ENCODE results near the gene C22orf31. TPM values are rescaled to one million over a fixed set of nuclear protein-coding genes. Genes with fewer than 3 reads are reported as not detected.

Gene C22orf31
- total RNA-seq, 1 experiment from 2014 or later, result not detected

GRCh38 chr22:29072979-29073617 lies 11.5 kb upstream of the C22orf31 start, which contains the start of gene KREMEN1:
Gene KREMEN1, plus strand, starts transcription at chr22:29073035. Its CDS starts 96 bp downstream, at chr22:29073131.
- H3K9me3 ChIP-seq (ENCODE audit: low read depth, low read length, poor library complexity, severe bottlenecking), result no peaks in the 10 kb centered on the region
- ChIA-PET POLR2A (ENCODE audit: low non-redundant PET) (no interaction called here), CTCF (interaction anchor here (0.6 kb wide), 3 partner anchors 17 to 287 kb away, joined by 3 to 7 read pairs (median 3); no protein-coding TSS in a partner anchor)
- intact Hi-C loops (cut with micrococcal nuclease; ENCODE audit: unreplicated experiment), result loop anchor here (10.0 kb wide), 1 partner anchor 82 kb away; no protein-coding TSS in a partner anchor
- no TSS peak for BruUV-seq (replicated peaks)
- TF ChIP-seq EZH2 (IDR thresholded peaks at IDR 0.05; ENCODE audit: borderline replicate concordance, low read depth, low read length, poor library complexity, severe bottlenecking) (no peak), CTCF (conservative IDR thresholded peaks at IDR 0.05; ENCODE audit: low read depth, low read length) (no peak)
- no peaks in the 10 kb centered on the region for H3K36me3 ChIP-seq (ENCODE audit: insufficient read depth, low read length, poor library complexity, severe bottlenecking)
- H3K27me3 ChIP-seq (replicated peaks; ENCODE audit: insufficient read depth, low read depth, low read length, poor library complexity), result no peaks in the 10 kb centered on the region
- H3K4me1 ChIP-seq (ENCODE audit: insufficient read depth, low read length, poor library complexity, severe bottlenecking), result peaks cover 9% of the 10 kb centered on the region
- no peak within 1 kb of the TSS for H3K27ac ChIP-seq (ENCODE audit: low read depth, low read length, poor library complexity, severe bottlenecking)
- DNase-seq (ENCODE audit: low spot score), result no peak
- peak within 1 kb of the TSS; percentile 71 for H3K4me3 ChIP-seq (ENCODE audit: low read depth, low read length, poor library complexity, severe bottlenecking)

GRCh38 chr22:29072193-29072978 lies 10.8 kb upstream of the C22orf31 start:
- Histone ChIP-seq H3K27me3 (replicated peaks; ENCODE audit: insufficient read depth, low read depth, low read length, poor library complexity) (no peaks in the 10 kb centered on the region), H3K36me3 (ENCODE audit: insufficient read depth, low read length, poor library complexity, severe bottlenecking) (no peaks in the 10 kb centered on the region), H3K4me3 (ENCODE audit: low read depth, low read length, poor library complexity, severe bottlenecking) (peak overlapping the region; percentile 71), H3K27ac (ENCODE audit: low read depth, low read length, poor library complexity, severe bottlenecking) (no peak overlapping the region), H3K4me1 (ENCODE audit: insufficient read depth, low read length, poor library complexity, severe bottlenecking) (peaks cover 6% of the 10 kb centered on the region), H3K9me3 (ENCODE audit: low read depth, low read length, poor library complexity, severe bottlenecking) (no peaks in the 10 kb centered on the region)
- CTCF ChIA-PET, result interaction anchor here (0.6 kb wide), 3 partner anchors 18 to 286 kb away, joined by 3 to 7 read pairs (median 3); no protein-coding TSS in a partner anchor
- TF ChIP-seq CTCF (conservative IDR thresholded peaks at IDR 0.05; ENCODE audit: low read depth, low read length) (no peak), EZH2 (IDR thresholded peaks at IDR 0.05; ENCODE audit: borderline replicate concordance, low read depth, low read length, poor library complexity, severe bottlenecking) (no peak)
- BruUV-seq (replicated peaks), result no TSS peak
- DNase-seq (ENCODE audit: low spot score), result peak; percentile 84
- POLR2A ChIA-PET (ENCODE audit: low non-redundant PET), result no interaction called here
- intact Hi-C loops (cut with micrococcal nuclease; ENCODE audit: unreplicated experiment), result loop anchor here (10.0 kb wide), 1 partner anchor 82 kb away; no protein-coding TSS in a partner anchor

- CTCF ChIA-PET, result no interaction called here
- POLR2A ChIA-PET (ENCODE audit: low non-redundant PET), result no interaction called here
- H3K4me1 ChIP-seq (ENCODE audit: insufficient read depth, low read length, poor library complexity, severe bottlenecking), result peaks cover 6% of the 10 kb centered on the region
- no peaks in the 10 kb centered on the region for H3K9me3 ChIP-seq (ENCODE audit: low read depth, low read length, poor library complexity, severe bottlenecking)
- intact Hi-C loops (cut with micrococcal nuclease; ENCODE audit: unreplicated experiment), result loop anchor here (10.0 kb wide), 1 partner anchor 83 kb away; no protein-coding TSS in a partner anchor
- TF ChIP-seq CTCF (conservative IDR thresholded peaks at IDR 0.05; ENCODE audit: low read depth, low read length), result no peak
- no peak for TF ChIP-seq EZH2 (IDR thresholded peaks at IDR 0.05; ENCODE audit: borderline replicate concordance, low read depth, low read length, poor library complexity, severe bottlenecking)
- H3K36me3 ChIP-seq (ENCODE audit: insufficient read depth, low read length, poor library complexity, severe bottlenecking), result no peaks in the 10 kb centered on the region
- peak; percentile 42 for DNase-seq (ENCODE audit: low spot score)
- no TSS peak for BruUV-seq (replicated peaks)
- no peaks in the 10 kb centered on the region for H3K27me3 ChIP-seq (replicated peaks; ENCODE audit: insufficient read depth, low read depth, low read length, poor library complexity)
- H3K4me3 ChIP-seq (ENCODE audit: low read depth, low read length, poor library complexity, severe bottlenecking), result peak overlapping the region; percentile 19
- no peak overlapping the region for H3K27ac ChIP-seq (ENCODE audit: low read depth, low read length, poor library complexity, severe bottlenecking)
These were observed 9.8 kb upstream of the C22orf31 start for GRCh38 chr22:29071261-29072045.
